ENCODE data around the gene CREBBP.
A peak's percentile ranks its signal among the peaks of the same experiment; 100 is the strongest.

The CREBBP gene

GRCh38 chr16:3701531-3701930, 179.0 kb downstream of the CREBBP start:
- DNase-seq, result no peak

- DNase-seq, result no peak
These were observed 181.6 kb downstream of the CREBBP start for GRCh38 chr16:3698941-3699340.

- peak; percentile 74 for DNase-seq
These were observed 183.9 kb downstream of the CREBBP start for GRCh38 chr16:3696425-3697218.

GRCh38 chr16:3695610-3696369, 184.7 kb downstream of the CREBBP start:
- DNase-seq, result no peak

- no peak for DNase-seq
These were observed 186.5 kb downstream of the CREBBP start for GRCh38 chr16:3694051-3694450.

- no peak for DNase-seq
These were observed 188.8 kb downstream of the CREBBP start for GRCh38 chr16:3691761-3692160.

GRCh38 chr16:3690980-3691720, 189.4 kb downstream of the CREBBP start:
- DNase-seq, result no peak

- peak; percentile 89 for DNase-seq
These were observed 190.0 kb downstream of the CREBBP start for GRCh38 chr16:3690470-3690928.

GRCh38 chr16:3689731-3690130, 190.8 kb downstream of the CREBBP start:
- DNase-seq, result no peak

- no peak for DNase-seq
These were observed 192.7 kb downstream of the CREBBP start for GRCh38 chr16:3687792-3688191.

GRCh38 chr16:3687021-3687420, 193.5 kb downstream of the CREBBP start:
- no peak for DNase-seq

- no peak for DNase-seq
These were observed 199.3 kb downstream of the CREBBP start for GRCh38 chr16:3681206-3681605.

GRCh38 chr16:3677994-3678393, 202.5 kb downstream of the CREBBP start:
- no peak for DNase-seq

GRCh38 chr16:3675601-3676130, 204.8 kb downstream of the CREBBP start:
- DNase-seq, result no peak

All from HCEC 1CT (cell line).